ENCODE data around the gene LRRN1.

The LRRN1 gene

GRCh38 chr3:3799173-3800079 is at the start of gene LRRN1:
Gene LRRN1 (plus strand): TSS chr3:3799431. CDS start chr3:3844642, 45,211 bp downstream.
- TF ChIP-seq CTCF (IDR thresholded peaks at IDR 0.05; ENCODE audit: low read depth, low read length, missing control alignments): no peak
- H3K4me3 ChIP-seq (ENCODE audit: low read depth, low read length): peak within 1 kb of the TSS; percentile 66
- no peak for DNase-seq (ENCODE audit: low read depth)
- in situ Hi-C loops (cut with HindIII; ENCODE audit: low sequenced_read_pairs): no loop called here

GRCh38 chr3:3753416-3753815 is 45.8 kb upstream of the LRRN1 start:
- no peak overlapping the region for H3K4me3 ChIP-seq (ENCODE audit: low read depth, low read length)
- TF ChIP-seq CTCF (IDR thresholded peaks at IDR 0.05; ENCODE audit: low read depth, low read length, missing control alignments): no peak
- in situ Hi-C loops (cut with HindIII; ENCODE audit: low sequenced_read_pairs): no loop called here
- no peak for DNase-seq (ENCODE audit: low read depth)

GRCh38 chr3:3765661-3766060 is 33.6 kb upstream of the LRRN1 start:
- in situ Hi-C loops (cut with HindIII; ENCODE audit: low sequenced_read_pairs): loop anchor here (5.0 kb wide), 1 partner anchor 38 kb away; no protein-coding TSS in a partner anchor
- TF ChIP-seq CTCF (IDR thresholded peaks at IDR 0.05; ENCODE audit: low read depth, low read length, missing control alignments): no peak
- H3K4me3 ChIP-seq (ENCODE audit: low read depth, low read length): no peak overlapping the region
- DNase-seq (ENCODE audit: low read depth): no peak

GRCh38 chr3:3766140-3766539 is 33.1 kb upstream of the LRRN1 start:
- H3K4me3 ChIP-seq (ENCODE audit: low read depth, low read length): no peak overlapping the region
- no peak for TF ChIP-seq CTCF (IDR thresholded peaks at IDR 0.05; ENCODE audit: low read depth, low read length, missing control alignments)
- no peak for DNase-seq (ENCODE audit: low read depth)
- in situ Hi-C loops (cut with HindIII; ENCODE audit: low sequenced_read_pairs): loop anchor here (5.0 kb wide), 1 partner anchor 39 kb away; no protein-coding TSS in a partner anchor

- no peak overlapping the region for H3K4me3 ChIP-seq (ENCODE audit: low read depth, low read length)
- in situ Hi-C loops (cut with HindIII; ENCODE audit: low sequenced_read_pairs): no loop called here
- DNase-seq (ENCODE audit: low read depth): no peak
- no peak for TF ChIP-seq CTCF (IDR thresholded peaks at IDR 0.05; ENCODE audit: low read depth, low read length, missing control alignments)
Observed at GRCh38 chr3:3771094-3771493, 28.1 kb upstream of the LRRN1 start.

- TF ChIP-seq CTCF (IDR thresholded peaks at IDR 0.05; ENCODE audit: low read depth, low read length, missing control alignments): no peak
- in situ Hi-C loops (cut with HindIII; ENCODE audit: low sequenced_read_pairs): no loop called here
- DNase-seq (ENCODE audit: low read depth): no peak
- H3K4me3 ChIP-seq (ENCODE audit: low read depth, low read length): no peak overlapping the region
Observed at GRCh38 chr3:3771567-3771966, 27.7 kb upstream of the LRRN1 start.

Measured in astrocyte of the cerebellum (primary cell).